Kidney glomerular epithelial cell (primary cell): ENCODE measurements around the gene GPX3.

Experiments
- DNase-seq: peaks from one replicate; lab custom pipeline; 2025; lab: John Stamatoyannopoulos, UW

GPX3 gene

GRCh38 chr5:151020304-151021110 lies at the start of gene GPX3:
Gene GPX3, plus strand, starts transcription at chr5:151020591. Its CDS starts 64 bp downstream, at chr5:151020655.
- DNase-seq = no peak

GRCh38 chr5:150978590-150978989 lies 41.8 kb upstream of the GPX3 start:
- DNase-seq = no peak

GRCh38 chr5:150987746-150988145 lies 32.6 kb upstream of the GPX3 start:
- DNase-seq = no peak

- DNase-seq = no peak
These were observed 30.7 kb upstream of the GPX3 start for GRCh38 chr5:150989695-150990094.

GRCh38 chr5:150992705-150993104 lies 27.7 kb upstream of the GPX3 start:
- DNase-seq = no peak

- DNase-seq = no peak
These were observed 27.0 kb upstream of the GPX3 start for GRCh38 chr5:150993422-150993821.

GRCh38 chr5:150993826-150994412 lies 26.5 kb upstream of the GPX3 start:
- DNase-seq = no peak

- DNase-seq = no peak
These were observed 20.5 kb upstream of the GPX3 start for GRCh38 chr5:150999704-151000442.

- no peak for DNase-seq
These were observed 19.0 kb upstream of the GPX3 start for GRCh38 chr5:151001436-151001835.

- no peak for DNase-seq
These were observed 18.1 kb upstream of the GPX3 start for GRCh38 chr5:151002250-151002649.

- DNase-seq = no peak
These were observed 17.5 kb upstream of the GPX3 start for GRCh38 chr5:151002681-151003502.

- no peak for DNase-seq
These were observed 16.9 kb upstream of the GPX3 start for GRCh38 chr5:151003503-151003860.

GRCh38 chr5:151004499-151004898 lies 15.9 kb upstream of the GPX3 start:
- DNase-seq = no peak

GRCh38 chr5:151005187-151005949 lies 15.0 kb upstream of the GPX3 start:
- DNase-seq = no peak

- DNase-seq = no peak
These were observed 14.3 kb upstream of the GPX3 start for GRCh38 chr5:151005950-151006576.

- no peak for DNase-seq
These were observed 13.6 kb upstream of the GPX3 start for GRCh38 chr5:151006704-151007334.

- DNase-seq = no peak
These were observed 12.8 kb upstream of the GPX3 start for GRCh38 chr5:151007430-151008209.

- no peak for DNase-seq
These were observed 12.2 kb upstream of the GPX3 start for GRCh38 chr5:151008210-151008491.

- no peak for DNase-seq
These were observed 11.5 kb upstream of the GPX3 start for GRCh38 chr5:151008906-151009305.

- DNase-seq = no peak
These were observed 7.5 kb upstream of the GPX3 start for GRCh38 chr5:151012862-151013261.
